HUES6 (cell line): ENCODE data around the gene ITIH4.

ENCODE experiments used
- H3K27ac ChIP-seq: 2 replicates; pipeline ENCODE4 v1.7.0; 2013; ENCODE audit warnings: low read depth, mild to moderate bottlenecking, low read length, inconsistent platforms
- H3K27me3 ChIP-seq: 2 replicates; pipeline ENCODE4 v1.6.1; 2013; ENCODE audit warnings: low read length; ENCODE audit not compliant: control insufficient read depth, insufficient read depth
- H3K36me3 ChIP-seq: 2 replicates; pipeline ENCODE4 v1.6.1; 2013; ENCODE audit warnings: low read length; ENCODE audit not compliant: control insufficient read depth, insufficient read depth
- H3K4me1 ChIP-seq: 2 replicates; pipeline ENCODE4 v1.6.1; 2013; ENCODE audit warnings: low read length; ENCODE audit not compliant: control insufficient read depth, insufficient read depth
- H3K4me3 ChIP-seq: 2 replicates; pipeline ENCODE4 v1.5.1; 2013; ENCODE audit warnings: low read depth, low read length
- H3K9ac ChIP-seq: one replicate; pipeline ENCODE4 v1.6.1; 2013; ENCODE audit warnings: mild to moderate bottlenecking, low read length
- H3K9me3 ChIP-seq: 2 replicates; pipeline ENCODE4 v1.6.1; 2013; ENCODE audit warnings: low read depth, low read length; ENCODE audit not compliant: control insufficient read depth, insufficient read depth

ITIH4 gene

DNA sequence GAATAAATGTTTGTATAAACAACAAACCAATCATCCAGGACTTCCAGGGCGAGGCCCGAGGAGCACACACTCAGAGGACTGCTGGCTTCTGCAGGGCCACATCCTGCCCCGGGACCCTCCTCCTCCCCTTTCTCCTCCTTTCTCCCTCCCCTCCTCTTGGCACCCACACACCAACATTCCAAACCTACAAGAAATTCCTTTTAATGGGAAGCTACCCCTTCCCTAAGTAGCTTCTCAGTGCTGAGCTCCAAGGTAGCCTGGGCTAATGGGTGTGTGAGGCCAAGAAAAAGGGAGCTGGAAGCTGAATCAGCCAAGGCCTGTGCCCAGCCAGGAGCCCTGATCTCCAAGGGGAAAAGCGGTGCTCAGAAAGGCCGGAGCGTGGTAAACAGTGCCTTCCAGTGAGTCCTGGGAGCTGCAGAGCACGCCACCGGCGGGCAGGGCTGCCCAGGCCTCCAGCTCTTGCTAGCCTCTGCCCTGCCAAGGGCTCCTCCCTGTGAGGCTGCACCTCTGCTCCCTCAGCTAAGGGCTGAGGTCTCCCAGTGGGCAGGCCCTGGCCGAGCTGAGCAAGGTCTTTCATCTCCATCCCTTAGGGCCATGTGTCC is 32.0 kb downstream of the ITIH4 start:
- Histone ChIP-seq H3K9me3 (no peaks in the 10 kb centered on the region), H3K27ac (no peak overlapping the region), H3K27me3 (no peaks in the 10 kb centered on the region), H3K36me3 (no peaks in the 10 kb centered on the region), H3K4me1 (no peaks in the 10 kb centered on the region), H3K9ac (no peak overlapping the region), H3K4me3 (no peak overlapping the region)

DNA sequence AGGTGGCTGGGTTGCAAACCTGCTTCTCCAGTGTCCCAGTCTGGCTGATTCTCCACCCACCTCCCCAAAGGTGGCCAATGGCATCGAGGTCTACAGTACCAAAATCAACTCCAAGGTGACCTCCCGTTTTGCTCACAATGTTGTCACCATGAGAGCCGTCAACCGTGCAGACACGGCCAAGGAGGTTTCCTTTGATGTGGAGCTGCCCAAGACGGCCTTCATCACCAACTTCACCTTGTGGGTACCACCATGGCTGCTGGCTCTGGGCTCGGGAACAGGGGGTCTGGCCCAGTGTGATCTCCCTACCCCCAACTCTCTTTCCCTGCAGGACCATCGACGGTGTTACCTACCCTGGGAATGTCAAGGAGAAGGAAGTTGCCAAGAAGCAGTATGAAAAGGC is 34.1 kb downstream of the ITIH4 start:
- Histone ChIP-seq H3K9me3 (no peaks in the 10 kb centered on the region), H3K4me3 (no peak overlapping the region), H3K9ac (no peak overlapping the region), H3K4me1 (no peaks in the 10 kb centered on the region), H3K27ac (no peak overlapping the region), H3K36me3 (no peaks in the 10 kb centered on the region), H3K27me3 (no peaks in the 10 kb centered on the region)

DNA sequence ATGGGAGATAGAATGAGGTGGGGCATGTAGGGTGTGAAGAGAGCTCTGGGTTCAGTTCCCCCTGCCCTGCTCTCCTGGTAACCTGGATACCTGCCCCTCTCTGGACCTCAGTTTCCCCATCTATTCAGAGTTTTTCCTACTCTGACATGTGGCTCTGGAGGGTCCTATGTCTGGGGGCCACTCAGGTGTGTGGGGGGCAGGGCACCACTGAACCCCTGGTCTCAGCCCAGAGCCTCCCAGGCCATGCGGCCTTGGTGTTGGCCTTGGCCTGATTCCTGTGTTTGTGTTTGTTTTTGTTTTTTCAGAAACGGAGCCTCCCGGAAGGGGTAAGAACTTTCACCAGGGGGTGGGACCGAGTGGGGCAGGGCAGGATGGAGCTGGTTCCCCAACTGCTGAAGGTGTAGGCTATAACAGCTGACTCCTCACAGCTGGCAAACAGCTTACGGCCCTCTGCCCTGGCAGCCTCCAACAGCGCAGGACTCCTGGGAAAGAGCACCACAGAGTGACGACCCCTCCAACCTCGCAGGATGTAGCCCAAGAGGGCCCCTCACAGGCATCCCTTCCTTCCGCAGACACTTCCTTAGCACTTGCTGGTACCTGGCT is 35.1 kb downstream of the ITIH4 start:
- no peaks in the 10 kb centered on the region for H3K4me1 ChIP-seq
- H3K9me3 ChIP-seq, result no peaks in the 10 kb centered on the region
- no peak overlapping the region for H3K9ac ChIP-seq
- no peaks in the 10 kb centered on the region for H3K36me3 ChIP-seq
- H3K27ac ChIP-seq, result no peak overlapping the region
- no peak overlapping the region for H3K4me3 ChIP-seq
- no peaks in the 10 kb centered on the region for H3K27me3 ChIP-seq

DNA sequence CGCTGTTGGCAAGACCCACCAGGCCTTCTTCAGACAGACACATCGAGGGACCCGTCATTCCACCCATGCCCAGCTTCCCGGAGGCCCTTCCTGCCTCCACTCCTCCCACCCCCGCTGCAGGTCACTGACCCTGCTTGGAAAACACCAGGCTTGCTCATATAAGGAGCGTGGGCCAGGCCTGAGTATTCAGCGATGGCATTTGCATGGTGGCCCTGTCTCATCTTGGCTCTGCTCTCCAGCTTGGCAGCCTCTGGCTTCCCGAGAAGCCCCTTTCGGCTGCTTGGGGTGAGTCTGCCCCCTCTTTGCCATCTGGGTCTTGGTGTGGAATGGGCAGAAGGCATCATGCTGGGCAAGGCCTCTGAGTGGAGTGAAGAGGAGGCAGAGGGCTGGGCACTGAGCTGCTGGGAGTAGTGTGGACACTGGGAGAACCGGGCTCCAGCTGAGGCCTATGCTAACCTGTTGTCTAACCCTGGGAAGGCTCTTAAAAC is 35.8 kb downstream of the ITIH4 start, which contains the start of gene ITIH3:
Gene ITIH3, plus strand, starts transcription at position 185 of the 488 bp plus-strand sequence. Its CDS starts 8 bp downstream, at position 193.
- Histone ChIP-seq H3K36me3 (no peaks in the 10 kb centered on the region), H3K27me3 (no peaks in the 10 kb centered on the region), H3K9me3 (no peaks in the 10 kb centered on the region), H3K27ac (no peak within 1 kb of the TSS), H3K9ac (no peak within 1 kb of the TSS), H3K4me1 (no peaks in the 10 kb centered on the region), H3K4me3 (no peak within 1 kb of the TSS)

DNA sequence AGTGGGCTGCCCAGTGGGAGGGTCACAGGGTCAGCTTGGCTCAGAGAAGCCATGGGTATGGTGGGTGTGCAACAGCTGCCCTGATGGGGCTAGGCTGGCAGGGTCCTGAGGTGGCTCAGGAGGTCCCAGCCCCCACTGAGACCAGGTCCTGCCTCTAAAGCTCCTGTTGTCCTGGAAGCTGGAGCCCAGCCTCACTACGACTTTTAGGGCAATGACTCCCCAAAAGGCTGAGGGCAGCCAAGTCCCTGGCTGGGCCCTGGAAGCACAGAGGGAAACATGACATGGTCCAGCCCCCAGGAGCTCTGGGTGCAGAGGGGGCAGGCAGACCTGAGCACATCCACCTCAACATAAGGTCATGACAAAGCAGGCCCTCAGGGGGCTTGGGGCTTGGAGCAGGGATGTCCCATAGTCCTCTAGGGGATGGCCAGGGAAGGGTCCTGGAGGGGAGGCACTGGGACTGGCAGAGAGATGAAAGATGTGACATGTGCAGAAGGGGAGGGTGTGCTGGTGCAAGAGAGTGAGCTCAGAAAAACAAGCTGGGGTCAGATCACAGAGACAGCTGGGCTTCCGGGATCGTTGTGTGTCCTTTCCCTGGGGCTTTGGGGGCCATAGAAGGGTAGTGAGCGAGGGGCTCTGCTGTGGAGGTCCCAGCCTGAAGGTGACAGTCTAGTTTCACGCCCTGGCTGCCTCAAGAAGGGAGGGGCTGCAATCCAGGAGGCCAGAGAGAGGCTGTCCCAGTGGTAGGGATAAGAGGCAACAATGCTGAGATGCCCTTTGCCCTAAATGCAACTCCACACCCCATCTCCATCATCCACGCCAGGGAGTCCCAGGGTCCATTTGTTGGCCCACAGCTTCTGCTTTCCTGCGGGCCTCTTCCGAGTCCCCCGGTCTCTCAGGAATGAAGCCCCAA is 36.5 kb downstream of the ITIH4 start:
- H3K4me3 ChIP-seq, result no peak overlapping the region
- H3K9ac ChIP-seq, result no peak overlapping the region
- H3K36me3 ChIP-seq, result no peaks in the 10 kb centered on the region
- H3K9me3 ChIP-seq, result no peaks in the 10 kb centered on the region
- no peak overlapping the region for H3K27ac ChIP-seq
- no peaks in the 10 kb centered on the region for H3K4me1 ChIP-seq
- 0 out of 2 replicates have a peak, but pooled peaks cover 2% of the 10 kb centered on the region for H3K27me3 ChIP-seq

DNA sequence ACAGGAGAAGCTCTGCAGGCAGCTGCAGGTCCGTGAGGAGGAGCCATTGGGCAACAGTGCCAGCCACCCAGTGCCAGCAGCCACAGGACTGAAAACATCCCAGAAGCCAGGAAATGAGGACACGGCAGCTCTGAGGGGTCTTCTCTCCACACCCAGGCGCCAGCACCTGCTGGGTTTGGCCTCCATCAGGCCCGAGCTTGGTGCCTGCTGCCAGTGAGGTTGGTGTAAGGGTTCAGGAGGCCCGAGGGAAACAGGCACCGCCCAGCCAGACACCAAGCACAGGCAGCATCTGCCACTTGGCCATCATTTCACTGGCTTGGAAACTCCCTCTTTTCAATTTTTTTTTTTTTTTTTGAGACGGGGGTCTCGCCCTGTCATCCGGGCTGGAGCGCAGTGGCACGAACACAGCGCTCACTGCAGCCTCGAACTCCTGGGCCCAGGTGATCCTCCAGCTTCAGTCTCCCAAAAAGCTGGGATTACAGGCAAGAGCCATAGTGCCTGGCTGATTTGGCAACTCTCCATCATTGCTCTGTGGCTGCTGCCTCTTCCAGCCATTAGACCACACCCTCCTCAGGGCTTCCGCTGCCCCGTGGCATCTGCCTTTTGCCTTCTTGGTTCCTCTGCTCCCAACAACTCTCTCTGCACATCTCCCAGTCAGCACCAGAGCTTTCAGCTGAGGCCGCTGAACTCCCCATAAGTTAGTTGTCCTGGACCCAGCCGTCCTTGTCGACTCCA is 37.3 kb downstream of the ITIH4 start:
- Histone ChIP-seq H3K9ac (no peak overlapping the region), H3K36me3 (no peaks in the 10 kb centered on the region), H3K4me3 (no peak overlapping the region), H3K27me3 (0 out of 2 replicates have a peak, but pooled peaks cover 3% of the 10 kb centered on the region), H3K9me3 (no peaks in the 10 kb centered on the region), H3K4me1 (no peaks in the 10 kb centered on the region), H3K27ac (no peak overlapping the region)

DNA sequence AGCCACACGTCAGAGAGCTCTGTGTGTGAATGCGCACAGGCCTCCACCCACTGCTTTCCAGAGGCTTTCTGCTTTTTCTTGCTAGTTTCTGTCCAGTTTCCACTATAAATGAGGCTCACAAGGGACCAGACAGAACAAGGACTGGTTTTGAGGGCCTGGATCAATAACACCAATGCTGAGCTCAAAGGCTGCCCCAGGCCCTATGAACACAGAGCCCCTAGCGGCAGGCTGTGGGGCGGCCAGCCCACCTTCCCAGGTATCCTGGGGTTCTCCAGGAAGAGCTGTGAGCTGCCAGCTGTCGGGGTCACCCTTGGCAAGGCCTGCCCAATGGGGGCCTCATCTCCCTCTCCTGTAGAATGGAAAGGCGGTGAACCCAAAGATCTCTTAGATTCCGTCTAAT is 38.1 kb downstream of the ITIH4 start:
- Histone ChIP-seq H3K9me3 (no peaks in the 10 kb centered on the region), H3K9ac (no peak overlapping the region), H3K27me3 (0 out of 2 replicates have a peak, but pooled peaks cover 3% of the 10 kb centered on the region), H3K4me1 (no peaks in the 10 kb centered on the region), H3K36me3 (no peaks in the 10 kb centered on the region), H3K27ac (no peak overlapping the region), H3K4me3 (no peak overlapping the region)

DNA sequence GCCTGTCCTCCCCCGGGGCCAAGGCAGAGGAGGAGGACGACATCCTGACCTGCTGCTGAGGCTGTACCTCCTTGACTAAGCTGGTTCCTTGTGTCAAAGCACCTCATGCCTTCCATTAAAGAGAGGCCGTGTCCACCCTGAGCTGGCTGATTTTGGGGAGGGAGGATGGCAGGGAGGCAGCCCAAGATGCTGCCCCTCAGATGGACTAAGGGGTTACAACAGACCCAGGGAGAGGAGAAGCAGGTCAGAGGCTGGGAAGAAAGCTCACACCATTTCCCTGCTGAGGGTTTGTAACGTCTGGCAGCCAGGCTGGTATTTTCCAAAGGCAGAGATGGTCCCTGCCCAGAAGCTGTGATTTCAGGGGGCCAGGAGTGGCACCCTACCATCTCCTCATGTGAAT is 38.5 kb downstream of the ITIH4 start:
- H3K36me3 ChIP-seq, result no peaks in the 10 kb centered on the region
- no peak overlapping the region for H3K9ac ChIP-seq
- no peak overlapping the region for H3K27ac ChIP-seq

DNA sequence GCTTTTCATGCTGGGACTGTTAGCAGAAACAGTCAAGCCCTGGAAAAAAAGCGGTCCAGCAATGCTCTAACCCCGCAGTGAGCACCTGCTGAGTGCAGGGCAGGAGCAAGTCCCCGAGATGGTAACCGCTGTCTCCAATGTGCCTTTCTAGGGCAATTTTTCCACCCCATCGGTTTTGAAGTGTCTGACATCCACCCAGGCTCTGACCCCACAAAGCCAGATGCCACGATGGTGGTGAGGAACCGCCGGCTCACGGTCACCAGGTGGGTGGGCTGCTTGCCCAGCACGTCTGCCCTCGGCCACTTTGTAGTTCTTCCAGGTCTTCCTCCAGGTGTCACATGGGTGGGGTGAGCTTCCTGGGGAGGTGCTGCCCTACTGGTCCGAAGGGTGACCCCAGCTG is 39.1 kb downstream of the ITIH4 start:
- Histone ChIP-seq H3K27ac (no peak overlapping the region), H3K4me1 (no peaks in the 10 kb centered on the region), H3K9ac (no peak overlapping the region), H3K9me3 (no peaks in the 10 kb centered on the region), H3K36me3 (no peaks in the 10 kb centered on the region), H3K4me3 (no peak overlapping the region), H3K27me3 (0 out of 2 replicates have a peak, but pooled peaks cover 3% of the 10 kb centered on the region)

More for the DNA sequence above, 38.5 kb downstream of the ITIH4 start:
- Histone ChIP-seq H3K9me3 (no peaks in the 10 kb centered on the region), H3K4me3 (no peak overlapping the region), H3K27me3 (0 out of 2 replicates have a peak, but pooled peaks cover 3% of the 10 kb centered on the region), H3K4me1 (no peaks in the 10 kb centered on the region)

DNA sequence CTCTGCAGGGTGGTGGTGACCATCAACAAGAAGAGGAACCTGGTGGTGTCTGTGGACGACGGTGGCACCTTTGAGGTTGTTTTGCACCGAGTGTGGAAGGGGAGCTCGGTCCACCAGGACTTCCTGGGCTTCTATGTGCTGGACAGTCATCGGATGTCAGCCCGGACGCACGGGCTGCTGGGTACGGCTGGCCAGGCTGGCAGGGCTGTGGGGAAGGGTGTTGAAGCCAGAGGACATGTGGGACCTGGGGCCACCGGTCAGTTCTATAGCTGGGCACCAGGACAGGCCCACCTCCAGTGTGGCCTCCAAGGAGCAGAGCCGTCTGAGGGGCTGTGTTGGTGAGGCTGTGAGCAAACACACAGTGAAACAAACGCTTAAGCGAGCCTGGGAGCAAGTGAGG is 39.7 kb downstream of the ITIH4 start:
- H3K36me3 ChIP-seq, result no peaks in the 10 kb centered on the region

More for the DNA sequence above, 39.7 kb downstream of the ITIH4 start:
- Histone ChIP-seq H3K4me1 (no peaks in the 10 kb centered on the region), H3K27ac (no peak overlapping the region), H3K9me3 (no peaks in the 10 kb centered on the region), H3K4me3 (no peak overlapping the region), H3K9ac (no peak overlapping the region), H3K27me3 (0 out of 2 replicates have a peak, but pooled peaks cover 3% of the 10 kb centered on the region)
